NT2/D1 (cell line): ENCODE measurements around the gene GATB.

Experiments
- DNase-seq: peaks from one replicate; pipeline ENCODE4 v3.0.0-alpha.2; 2011; ENCODE audit warnings: low read depth, low spot score
- H3K27me3 ChIP-seq: 2 replicates; pipeline ENCODE4 v1.6.0; 2011; ENCODE audit warnings: mild to moderate bottlenecking; ENCODE audit not compliant: insufficient read length, insufficient read depth
- H3K36me3 ChIP-seq: 2 replicates; pipeline ENCODE4 v1.6.1; 2011; ENCODE audit warnings: mild to moderate bottlenecking, low read length, mixed read lengths; ENCODE audit not compliant: insufficient read depth, insufficient read length
- H3K4me1 ChIP-seq: 2 replicates; pipeline ENCODE4 v1.5.1; 2011; ENCODE audit not compliant: insufficient read depth, insufficient read length
- H3K4me3 ChIP-seq: 2 replicates; pipeline ENCODE4 v1.5.1; 2011; ENCODE audit warnings: low read depth; ENCODE audit not compliant: insufficient read length
- H3K9ac ChIP-seq: 2 replicates; pipeline ENCODE4 v1.6.0; 2011; ENCODE audit warnings: low read depth; ENCODE audit not compliant: insufficient read length
- H3K9me3 ChIP-seq: 2 replicates; pipeline ENCODE4 v1.5.1; 2011; ENCODE audit warnings: mild to moderate bottlenecking, low read length; ENCODE audit not compliant: insufficient read depth
- SUZ12 ChIP-seq: IDR thresholded peaks from 2 replicates; pipeline ENCODE4 v1.6.1; 2011; ENCODE audit not compliant: insufficient read length, insufficient read depth; ENCODE audit errors: extremely low read depth
- YY1 ChIP-seq: IDR thresholded peaks from 2 replicates; pipeline ENCODE4 v1.6.1; 2011; ENCODE audit not compliant: insufficient read length, insufficient read depth
- ZNF274 ChIP-seq: IDR thresholded peaks from 2 replicates; pipeline ENCODE4 v1.6.1; 2011; ENCODE audit warnings: mild to moderate bottlenecking, low read depth, low read length

The GATB gene

GRCh38 chr4:151628001-151628608 lies 132.7 kb downstream of the GATB start:
- H3K4me3 ChIP-seq, result no peak overlapping the region
- DNase-seq, result no peak
- TF ChIP-seq ZNF274 (no peak), SUZ12 (no peak), YY1 (no peak)
- no peaks in the 10 kb centered on the region for H3K9me3 ChIP-seq
- no peaks in the 10 kb centered on the region for H3K36me3 ChIP-seq
- no peaks in the 10 kb centered on the region for H3K27me3 ChIP-seq
- H3K9ac ChIP-seq, result no peak overlapping the region
- no peaks in the 10 kb centered on the region for H3K4me1 ChIP-seq

- no peak for TF ChIP-seq ZNF274
- no peak for TF ChIP-seq SUZ12
- TF ChIP-seq YY1, result no peak
- H3K4me3 ChIP-seq, result no peak overlapping the region
- no peak for DNase-seq
- H3K27me3 ChIP-seq, result no peaks in the 10 kb centered on the region
- no peaks in the 10 kb centered on the region for H3K36me3 ChIP-seq
- no peaks in the 10 kb centered on the region for H3K4me1 ChIP-seq
- no peaks in the 10 kb centered on the region for H3K9me3 ChIP-seq
- no peak overlapping the region for H3K9ac ChIP-seq
Observed at GRCh38 chr4:151627491-151627890, 133.3 kb downstream of the GATB start.

- Histone ChIP-seq H3K9me3 (no peaks in the 10 kb centered on the region), H3K9ac (no peak overlapping the region), H3K4me3 (no peak overlapping the region), H3K36me3 (no peaks in the 10 kb centered on the region), H3K27me3 (no peaks in the 10 kb centered on the region), H3K4me1 (no peaks in the 10 kb centered on the region)
- no peak for DNase-seq
- TF ChIP-seq YY1 (no peak), ZNF274 (no peak), SUZ12 (no peak)
Observed at GRCh38 chr4:151626751-151627150, 134.1 kb downstream of the GATB start.

- no peak for DNase-seq
- no peaks in the 10 kb centered on the region for H3K27me3 ChIP-seq
- H3K9me3 ChIP-seq, result no peaks in the 10 kb centered on the region
- H3K9ac ChIP-seq, result no peak overlapping the region
- H3K4me3 ChIP-seq, result no peak overlapping the region
- TF ChIP-seq ZNF274, result no peak
- TF ChIP-seq YY1, result no peak
- no peak for TF ChIP-seq SUZ12
- H3K4me1 ChIP-seq, result no peaks in the 10 kb centered on the region
- H3K36me3 ChIP-seq, result no peaks in the 10 kb centered on the region
Observed at GRCh38 chr4:151626228-151626627, 134.6 kb downstream of the GATB start.

- Histone ChIP-seq H3K4me1 (no peaks in the 10 kb centered on the region), H3K27me3 (no peaks in the 10 kb centered on the region), H3K9me3 (no peaks in the 10 kb centered on the region), H3K4me3 (no peak overlapping the region), H3K9ac (no peak overlapping the region), H3K36me3 (no peaks in the 10 kb centered on the region)
- DNase-seq, result no peak
- TF ChIP-seq SUZ12, result no peak
- TF ChIP-seq ZNF274, result no peak
- no peak for TF ChIP-seq YY1
Observed at GRCh38 chr4:151624626-151625565, 135.9 kb downstream of the GATB start.
